IMR-90 (cell line): ENCODE results near the gene DGKG. TPM values are rescaled to one million over a fixed set of nuclear protein-coding genes. Genes with fewer than 3 reads are reported as not detected.

Experiments
- ATAC-seq: fragments of 200-7000 bp; cut with Tn5 transposase; 2 replicates; pipeline ENCODE4 v1.9.1; 2020; ENCODE audit warnings: low read depth, mild to moderate bottlenecking, moderate library complexity
- BruUV-seq: library from RNA; stranded (reverse); fragments of 400-500 nt; replicated peaks from 2 replicates; lab custom pipeline; 2021; lab: Mats Ljungman, UMichigan
- CTCF ChIA-PET: fragments of 300-600 bp; formaldehyde crosslinking; extraction: SDS; loops from one replicate; lab custom pipeline; 2021; ENCODE audit warnings: antibody characterized with exemption; lab: Yijun Ruan, JAX
- POLR2A ChIA-PET: fragments of 300-600 bp; sonication (Branson Sonifier 250); formaldehyde crosslinking; loops from one replicate; lab custom pipeline; 2022; ENCODE audit warnings: antibody characterized with exemption; ENCODE audit not compliant: unreplicated experiment; lab: Charles Lee
- DNase-seq: peaks from one replicate; pipeline ENCODE4 v3.0.0; 2013
- H2AFZ ChIP-seq: replicated peaks from 2 replicates; pipeline ENCODE3; 2013; ENCODE audit warnings: low read length, mild to moderate bottlenecking; ENCODE audit not compliant: poor library complexity
- H2AK5ac ChIP-seq: 2 replicates; pipeline ENCODE4 v1.6.1; 2013; ENCODE audit warnings: low read depth, low read length, inconsistent platforms
- H2AK9ac ChIP-seq: replicated peaks from 2 replicates; pipeline ENCODE3; 2013; ENCODE audit warnings: mild to moderate bottlenecking, low read depth, low read length, moderate library complexity; ENCODE audit not compliant: poor library complexity
- H2BK120ac ChIP-seq: 2 replicates; pipeline ENCODE4 v1.6.1; 2013; ENCODE audit warnings: low read depth, low read length, inconsistent platforms
- H2BK15ac ChIP-seq: 3 replicates; pipeline ENCODE4 v1.6.1; 2013; ENCODE audit warnings: low read depth, low read length, inconsistent platforms
- H2BK20ac ChIP-seq: 2 replicates; pipeline ENCODE4 v1.6.1; 2013; ENCODE audit warnings: low read depth, mild to moderate bottlenecking, inconsistent platforms, low read length, moderate library complexity
- H2BK5ac ChIP-seq: 2 replicates; pipeline ENCODE4 v1.6.1; 2013; ENCODE audit warnings: mild to moderate bottlenecking, low read depth, low read length, inconsistent platforms; ENCODE audit not compliant: poor library complexity, severe bottlenecking
- H3K14ac ChIP-seq: replicated peaks from 2 replicates; pipeline ENCODE4 v1.6.1; 2013; ENCODE audit warnings: low read depth, low read length, inconsistent platforms
- H3K18ac ChIP-seq: 2 replicates; pipeline ENCODE4 v1.6.1; 2013; ENCODE audit warnings: low read depth, low read length, control low read depth
- H3K23ac ChIP-seq: 2 replicates; pipeline ENCODE4 v1.6.1; 2013; ENCODE audit warnings: low read depth, low read length, inconsistent platforms
- H3K27ac ChIP-seq: 2 replicates; pipeline ENCODE4 v1.5.1; 2013; ENCODE audit warnings: mild to moderate bottlenecking, control low read depth, low read length; ENCODE audit not compliant: insufficient read depth
- H3K27me3 ChIP-seq: 2 replicates; pipeline ENCODE4 v1.6.1; 2013; ENCODE audit warnings: low read length; ENCODE audit not compliant: control insufficient read depth, insufficient read depth
- H3K36me3 ChIP-seq: 2 replicates; pipeline ENCODE4 v1.6.1; 2013; ENCODE audit warnings: low read length, mixed read lengths; ENCODE audit not compliant: control insufficient read depth, insufficient read depth
- H3K4ac ChIP-seq: 2 replicates; pipeline ENCODE4 v1.6.1; 2013; ENCODE audit warnings: low read depth, low read length, inconsistent platforms
- H3K4me1 ChIP-seq: 2 replicates; pipeline ENCODE4 v1.6.1; 2013; ENCODE audit warnings: low read length, mixed read lengths; ENCODE audit not compliant: control insufficient read depth, insufficient read depth
- H3K4me2 ChIP-seq: 2 replicates; pipeline ENCODE4 v1.6.1; 2013; ENCODE audit warnings: low read depth, mild to moderate bottlenecking, control low read depth, low read length, moderate library complexity
- H3K4me3 ChIP-seq: 2 replicates; pipeline ENCODE4 v1.5.1; 2013; ENCODE audit warnings: low read depth, mild to moderate bottlenecking, control low read depth, low read length, moderate library complexity; ENCODE audit not compliant: insufficient read depth
- H3K56ac ChIP-seq: 2 replicates; pipeline ENCODE4 v1.6.1; 2013; ENCODE audit warnings: low read length, inconsistent platforms; ENCODE audit not compliant: insufficient read depth; ENCODE audit errors: extremely low read depth
- H3K79me1 ChIP-seq, 2 experiments: 2 replicates each; pipeline ENCODE4 v1.6.1; 2013; ENCODE audit warnings: low read length in 2 of 2, inconsistent platforms in 1 of 2, low read depth in 1 of 2
- H3K9ac ChIP-seq: 2 replicates; pipeline ENCODE4 v1.6.1; 2013; ENCODE audit warnings: low read depth, low read length, control low read depth
- H3K9me1 ChIP-seq: 2 replicates; pipeline ENCODE4 v1.6.1; 2013; ENCODE audit warnings: low read length, inconsistent platforms; ENCODE audit not compliant: insufficient read depth
- H3K9me3 ChIP-seq: 2 replicates; pipeline ENCODE4 v1.6.1; 2013; ENCODE audit warnings: low read length; ENCODE audit not compliant: control insufficient read depth, insufficient read depth
- H4K20me1 ChIP-seq: 2 replicates; pipeline ENCODE4 v1.6.1; 2013; ENCODE audit warnings: low read length, inconsistent platforms; ENCODE audit not compliant: insufficient read depth
- H4K5ac ChIP-seq: 2 replicates; pipeline ENCODE4 v1.6.1; 2013; ENCODE audit warnings: mild to moderate bottlenecking, low read depth, low read length, control low read depth
- H4K8ac ChIP-seq, 2 experiments: 2 replicates each; pipeline ENCODE4 v1.6.1; 2013; ENCODE audit warnings: low read depth in 2 of 2, low read length in 2 of 2, control low read depth in 1 of 2, inconsistent platforms in 1 of 2
- H4K91ac ChIP-seq: 2 replicates; pipeline ENCODE4 v1.6.1; 2013; ENCODE audit warnings: low read depth, low read length, inconsistent platforms; ENCODE audit not compliant: insufficient read depth
- MAFK ChIP-seq: IDR thresholded peaks from 2 replicates; pipeline ENCODE4 v1.6.1; 2012; ENCODE audit warnings: low read depth, low read length, improper control_type of control experiment
- MXI1 ChIP-seq: IDR thresholded peaks from 2 replicates; pipeline ENCODE4 v1.6.1; 2012; ENCODE audit warnings: low read depth, mild to moderate bottlenecking, low read length, moderate library complexity, borderline replicate concordance
- WGBS, 2 experiments: methylation state at CpG; one replicate each; pipeline versions ENCODE4 v1.1.5 to v1.1.7; 2013; ENCODE audit warnings: missing lambda C conversion rate in 2 of 2; ENCODE audit not compliant: insufficient read length in 1 of 2; ENCODE audit errors: extremely low coverage in 2 of 2; 5-methylcytosine and 5-hydroxymethylcytosine counted together
- dilution Hi-C: fragments of 300-500 bp; cut with HindIII; formaldehyde crosslinking; loops from one replicate; pipeline ENCODE4 v1.14.3; 2018; ENCODE audit warnings: low sequenced_read_pairs; ENCODE audit not compliant: unreplicated experiment
- in situ Hi-C: fragments of 300-500 bp; cut with MboI; formaldehyde crosslinking; loops from 3 replicates; pipeline ENCODE4 v1.14.3; 2019; ENCODE audit warnings: low sequenced_read_pairs, inconsistent platforms, mixed read lengths
- intact Hi-C: fragments of 100-400 bp; cut with micrococcal nuclease; formaldehyde crosslinking; loops from 2 replicates; pipeline ENCODE4 v1.10.0; 2022
- polyA plus RNA-seq, 3 experiments: library from polyadenylated mRNA; depleted of rRNA; stranded (reverse); fragments of >200 nt; gene quantifications; 2 replicates each; pipeline ENCODE4 v1.2.3, GENCODE V29; 2012; ENCODE audit warnings: low replicate concordance in 1 of 3
- total RNA-seq: library from RNA; depleted of rRNA; stranded (reverse); fragments of >200 nt; gene quantifications from 2 replicates; pipeline ENCODE4 v1.2.3, GENCODE V29; 2012

Gene DGKG
- total and polyA plus RNA-seq, 2 of the 4 experiments (the other 2 are of a cell fraction), result 1.2 to 4.1 TPM

GRCh38 chr3:186280737-186281136 is 81.3 kb downstream of the DGKG start:
- no peak overlapping the region for H3K56ac ChIP-seq
- H4K5ac ChIP-seq, result 0 out of 2 replicates have a peak overlapping the region, but pooled peaks have one; percentile 40
- H3K27me3 ChIP-seq, result 0 out of 2 replicates have a peak, but pooled peaks cover 2% of the 10 kb centered on the region
- H4K20me1 ChIP-seq, result no peaks in the 10 kb centered on the region
- H4K8ac ChIP-seq, result peak overlapping the region; percentile 63 to 81
- no peak overlapping the region for H2BK5ac ChIP-seq
- ATAC-seq (peak; percentile 26), DNase-seq (no peak)
- WGBS, 2 experiments, result no CpG with 5 or more reads among the region's 3 CpGs
- peak overlapping the region; percentile 62; the same call in 1 of the 3 replicates for H2BK15ac ChIP-seq
- H4K91ac ChIP-seq, result peak overlapping the region; percentile 75; the same call in 1 of the 2 replicates
- BruUV-seq, result no TSS peak
- peak overlapping the region; percentile 79 for H2AFZ ChIP-seq
- ChIA-PET CTCF (interaction anchor here (0.5 to 1.7 kb wide), 5 partner anchors 247 to 704 kb away, joined by 3 to 4 read pairs (median 3); no protein-coding TSS in a partner anchor), POLR2A (no interaction called here)
- peak overlapping the region; percentile 55 for H3K4me2 ChIP-seq
- in situ Hi-C loops (no loop called here), intact Hi-C loops (loop anchor here (10.0 kb wide), 1 partner anchor 534 kb away; no protein-coding TSS in a partner anchor), dilution Hi-C loops (no loop called here)
- 0 out of 2 replicates have a peak overlapping the region, but pooled peaks have one; percentile 42 for H3K18ac ChIP-seq
- peak overlapping the region; percentile 74 for H2BK120ac ChIP-seq
- no peak overlapping the region for H3K9ac ChIP-seq
- peaks cover 3% of the 10 kb centered on the region; the same call in 1 of the 2 replicates for H3K4me1 ChIP-seq
- H3K4me3 ChIP-seq, result no peak overlapping the region
- H2BK20ac ChIP-seq, result peak overlapping the region; percentile 73; the same call in 1 of the 2 replicates
- H3K79me1 ChIP-seq, result no peaks in the 10 kb centered on the region
- H3K14ac ChIP-seq, result peak overlapping the region; percentile 34
- no peaks in the 10 kb centered on the region for H3K9me3 ChIP-seq
- H3K36me3 ChIP-seq, result no peaks in the 10 kb centered on the region
- H2AK5ac ChIP-seq, result no peak overlapping the region
- peak overlapping the region; percentile 32; the same call in 1 of the 2 replicates for H3K27ac ChIP-seq
- H3K23ac ChIP-seq, result no peak overlapping the region
- peak overlapping the region; percentile 52 for H3K4ac ChIP-seq
- H3K9me1 ChIP-seq, result peaks cover 4% of the 10 kb centered on the region; the same call in 1 of the 2 replicates
- TF ChIP-seq MXI1 (no peak), MAFK (no peak)
- no peak overlapping the region for H2AK9ac ChIP-seq
